H1 (cell line): Measurements from ENCODE around the gene FCAMR. TPM values are rescaled to one million over a fixed set of nuclear protein-coding genes. Genes with fewer than 3 reads are reported as not detected.

Source experiments
- BACH1 ChIP-seq: IDR thresholded peaks from 2 replicates; pipeline ENCODE4 v1.6.1; 2012; ENCODE audit warnings: low read length, improper control_type of control experiment
- CHD1 ChIP-seq: IDR thresholded peaks from 2 replicates; pipeline ENCODE4 v1.6.1; 2012; ENCODE audit warnings: low read depth, low read length, improper control_type of control experiment
- CTBP2 ChIP-seq: IDR thresholded peaks from 2 replicates; pipeline ENCODE4 v1.7.0; 2011; ENCODE audit warnings: borderline replicate concordance, mild to moderate bottlenecking, moderate library complexity, mixed read lengths, low read length; ENCODE audit not compliant: insufficient read depth, insufficient read length
- EGR1 ChIP-seq: IDR thresholded peaks from 2 replicates; pipeline ENCODE4 v1.6.1; 2011; ENCODE audit warnings: low read depth, low read length, borderline replicate concordance
- EZH2 ChIP-seq: fragments of 200-600 bp; sonication (generic); IDR thresholded peaks from 2 replicates; pipeline ENCODE4 v1.7.1; 2012; ENCODE audit warnings: low read depth, mild to moderate bottlenecking, moderate library complexity, low read length, inconsistent platforms; ENCODE audit not compliant: severe bottlenecking
- MAFK ChIP-seq: IDR thresholded peaks from 2 replicates; pipeline ENCODE4 v1.6.1; 2012; ENCODE audit warnings: low read depth, mild to moderate bottlenecking, improper control_type of control experiment, low read length
- NANOG ChIP-seq: IDR thresholded peaks from 2 replicates; pipeline ENCODE4 v1.6.1; 2011; ENCODE audit warnings: low read length, low read depth, mild to moderate bottlenecking, inconsistent platforms; ENCODE audit not compliant: insufficient read depth, poor library complexity, severe bottlenecking
- PHF8 ChIP-seq: fragments of 200-600 bp; sonication (generic); conservative IDR thresholded peaks from 2 replicates; pipeline ENCODE4 v1.7.1; 2012; ENCODE audit warnings: low read depth, mild to moderate bottlenecking, inconsistent platforms, low read length, moderate library complexity
- POLR2AphosphoS5 ChIP-seq: IDR thresholded peaks from 2 replicates; pipeline ENCODE4 v1.6.1; 2011; ENCODE audit warnings: low read depth, low read length
- polyA plus RNA-seq, 7 experiments: library from polyadenylated mRNA; depleted of rRNA in 3 of 7; stranded (reverse) in 5 of 7; unstranded in 2 of 7; fragments of >200 nt in 5 of 7; fragments of 200-250 nt in 2 of 7; gene quantifications; 1 replicate in 5 of 7; 2 replicates in 1 of 7; 4 replicates in 1 of 7; pipeline versions ENCODE4 v1.2.1 to v1.2.3, GENCODE V29; 2011 to 2013; ENCODE audit warnings: missing spikeins in 2 of 7, mixed read lengths in 2 of 7
- total RNA-seq: library from RNA; stranded (reverse); fragmentation: NEBNext Ultra II Directional; extraction: Animal tissue kit (Norgen Biotek cat#: 25700); gene quantifications from 2 replicates; pipeline ENCODE4 v1.2.1, GENCODE V29; 2021

The FCAMR gene
- total and polyA plus RNA-seq, 2 of the 8 experiments (the other 6 are each of a cell fraction or from before 2014, with no cell fraction given), result not detected

GRCh38 chr1:207006914-207007313 is 36.7 kb upstream of the FCAMR start (continued):
- TF ChIP-seq CTBP2 (no peak), NANOG (no peak), EZH2 (no peak), MAFK (no peak), CHD1 (no peak), BACH1 (no peak), PHF8 (no peak), EGR1 (no peak), POLR2AphosphoS5 (no peak)
